HUDEP-2 (cell line): ENCODE results near the gene EIF3B.
"Not testable (repeated sequence)": the region's sequence is repeated elsewhere in the genome, so short reads cannot be mapped to it uniquely, and the experiment has no call there.

Source experiments
- DNase-seq, 76 experiments: peaks; one replicate each; lab custom pipeline; 2025; ENCODE audit not compliant: unreplicated experiment in 76 of 76; lab: John Stamatoyannopoulos, UW

EIF3B gene

DNA sequence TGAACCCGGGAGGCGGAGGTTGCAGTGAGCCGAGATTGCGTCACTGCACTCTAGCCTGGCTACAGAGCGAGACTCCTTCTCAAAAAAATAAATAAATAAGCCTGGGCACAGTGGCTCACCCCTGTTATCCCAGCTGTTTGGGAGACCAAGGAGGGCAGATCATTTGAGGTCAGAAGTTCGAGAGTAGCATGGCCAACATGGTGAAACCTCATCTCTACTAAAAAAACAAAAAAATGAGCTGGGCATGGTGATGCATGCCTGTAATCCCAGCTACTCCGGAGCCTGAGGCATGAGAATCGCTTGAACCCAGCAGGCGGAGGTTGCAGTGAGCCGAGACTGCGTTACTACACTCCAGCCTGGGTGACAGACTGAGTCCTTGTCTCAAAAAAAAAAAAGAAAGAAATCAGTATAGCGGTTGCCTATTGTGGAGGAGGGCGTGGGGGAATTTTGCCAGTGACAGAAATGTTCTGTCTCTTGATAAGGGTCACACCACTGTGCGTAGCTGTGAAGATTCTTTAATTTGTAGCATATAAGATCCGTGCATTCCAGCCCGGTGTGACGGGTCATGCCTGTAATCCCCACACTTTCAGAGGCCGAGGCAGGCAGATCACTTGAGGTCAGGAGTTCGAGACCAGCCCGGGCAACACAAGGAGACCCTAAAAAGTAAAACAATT, 17.9 kb upstream of the EIF3B start:
- peak in 72 of 76 experiments; percentile 8 to 87 (median 66) for DNase-seq

DNA sequence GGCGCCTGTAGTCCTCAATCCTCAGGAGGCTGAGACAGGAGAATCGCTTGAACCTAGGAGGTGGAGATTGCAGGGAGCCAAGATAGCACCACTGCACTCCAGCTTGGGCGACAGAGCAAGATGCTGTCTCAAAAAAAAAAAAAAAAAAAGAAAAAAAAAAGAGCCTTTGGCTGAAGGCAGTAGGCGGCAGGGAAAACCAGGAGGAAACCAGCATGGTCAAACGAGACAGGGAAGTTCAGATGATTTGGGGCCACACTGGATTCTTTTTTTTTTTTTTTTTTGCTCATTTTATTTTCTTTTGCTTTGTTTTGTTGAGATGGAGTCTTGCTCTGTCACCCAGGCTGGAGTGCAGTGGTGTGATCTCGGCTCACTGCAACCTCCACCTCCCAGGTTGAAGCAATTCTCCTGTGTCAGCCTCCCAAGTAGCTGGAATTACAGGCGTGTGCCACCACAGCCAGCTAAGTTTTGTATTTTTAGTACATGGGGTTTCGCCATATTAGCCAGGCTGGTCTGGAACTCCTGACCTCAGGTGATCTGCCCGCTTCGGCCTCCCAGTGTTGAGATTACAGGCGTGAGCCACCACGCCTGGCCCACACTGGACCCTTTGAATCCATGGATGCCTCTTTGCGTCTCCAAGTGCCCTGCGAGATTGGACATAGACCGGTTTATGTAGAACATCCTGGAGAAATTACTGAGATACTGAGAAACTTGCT, 7.1 kb upstream of the EIF3B start:
- DNase-seq: not testable (repeated sequence)

DNA sequence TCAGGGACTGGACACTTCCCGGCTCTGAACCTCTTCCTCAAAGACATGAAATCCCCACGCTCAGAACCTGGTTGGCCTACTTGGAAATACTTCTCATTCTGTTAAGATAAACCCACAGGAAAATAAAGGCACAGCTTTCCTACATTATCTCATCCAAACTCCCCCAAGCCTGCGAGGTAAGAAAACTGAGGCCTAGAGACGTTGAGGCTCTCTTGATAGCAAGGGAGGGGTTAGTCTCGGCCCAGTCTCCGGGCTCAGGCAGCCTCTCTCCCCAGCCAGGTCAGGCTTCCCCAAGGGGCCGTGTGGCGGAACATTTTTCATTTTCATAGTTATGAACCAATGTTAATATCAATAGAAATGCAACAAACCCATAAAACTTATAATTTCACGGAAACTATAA, 4.6 kb upstream of the EIF3B start:
- no peak for DNase-seq

- no peak for DNase-seq
Measured at GRCh38 chr7:2350861-2351260, 3.8 kb upstream of the EIF3B start.

DNA sequence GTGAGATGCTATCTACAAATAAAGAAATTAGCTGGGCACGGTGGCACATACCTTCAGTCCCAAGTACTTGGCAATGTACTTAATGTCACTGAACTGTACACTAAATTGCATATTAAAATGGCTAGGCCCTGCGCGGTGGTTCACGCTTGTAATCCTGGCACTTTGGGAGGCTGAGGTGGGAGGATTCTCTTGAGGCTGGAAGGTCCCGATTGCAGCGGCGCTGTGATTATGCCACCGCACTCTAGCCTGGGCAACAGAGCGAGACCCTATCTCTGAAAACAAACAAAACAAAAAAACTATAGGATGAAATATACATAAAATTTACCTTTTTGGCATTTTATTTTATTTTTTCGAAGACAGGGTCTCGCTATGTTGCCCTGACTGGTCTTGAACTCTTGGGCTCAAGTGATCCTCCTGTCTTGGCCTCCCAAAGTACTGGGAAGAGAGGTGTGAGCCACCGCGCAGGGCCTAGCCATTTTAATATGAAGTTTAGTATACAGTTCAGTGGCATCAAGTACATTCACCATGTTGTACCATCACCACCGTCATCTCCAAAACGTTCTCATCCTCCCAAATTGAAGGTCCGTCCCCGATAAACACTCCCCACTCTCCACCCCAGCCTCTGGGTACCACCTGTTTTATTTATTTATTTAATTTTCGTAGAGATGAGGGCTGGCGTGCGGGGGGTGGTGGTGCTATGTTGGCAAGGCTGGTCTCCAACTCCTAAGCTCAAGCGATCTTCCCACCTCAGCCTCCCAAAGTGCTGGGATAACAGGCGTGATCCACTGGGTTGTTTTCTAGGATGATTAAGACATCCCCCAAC, 1.3 kb upstream of the EIF3B start:
- peak in 1 of 76 experiments; percentile 29 for DNase-seq

DNA sequence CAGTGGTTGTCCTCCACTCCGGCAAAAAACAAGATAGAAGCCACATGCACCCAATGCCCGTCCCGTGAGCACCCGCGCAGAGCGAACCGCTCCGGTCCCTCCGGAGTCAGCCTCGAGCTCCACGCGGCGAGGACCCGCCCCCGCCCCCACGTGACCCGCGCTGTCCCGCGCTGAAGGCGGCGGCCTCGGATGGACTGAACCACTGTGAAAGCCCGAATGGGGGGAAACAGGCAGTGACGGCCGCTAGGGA, 766 bp upstream of the EIF3B start:
- DNase-seq: peak in 72 of 76 experiments; percentile 29 to 99 (median 85)

DNA sequence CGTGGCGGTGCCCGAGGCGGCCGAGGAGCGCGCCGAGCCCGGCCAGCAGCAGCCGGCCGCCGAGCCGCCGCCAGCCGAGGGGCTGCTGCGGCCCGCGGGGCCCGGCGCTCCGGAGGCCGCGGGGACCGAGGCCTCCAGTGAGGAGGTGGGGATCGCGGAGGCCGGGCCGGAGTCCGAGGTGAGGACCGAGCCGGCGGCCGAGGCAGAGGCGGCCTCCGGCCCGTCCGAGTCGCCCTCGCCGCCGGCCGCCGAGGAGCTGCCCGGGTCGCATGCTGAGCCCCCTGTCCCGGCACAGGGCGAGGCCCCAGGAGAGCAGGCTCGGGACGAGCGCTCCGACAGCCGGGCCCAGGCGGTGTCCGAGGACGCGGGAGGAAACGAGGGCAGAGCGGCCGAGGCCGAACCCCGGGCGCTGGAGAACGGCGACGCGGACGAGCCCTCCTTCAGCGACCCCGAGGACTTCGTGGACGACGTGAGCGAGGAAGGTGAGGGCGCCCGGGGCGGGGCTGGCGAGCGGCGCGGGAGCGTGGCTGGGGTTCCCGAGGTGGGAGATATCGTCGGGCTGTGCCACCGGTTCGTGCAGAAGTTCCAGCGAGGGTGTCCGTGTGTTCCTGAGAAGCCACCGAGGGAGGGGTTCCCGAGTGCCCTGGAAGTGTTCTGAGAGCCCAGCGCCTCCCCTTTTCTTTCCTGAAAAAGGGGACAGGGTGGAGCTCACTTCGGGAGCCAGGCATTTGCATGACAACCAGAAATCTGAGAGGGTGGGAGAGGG, 495 bp downstream of the EIF3B start:
- peak in 7 of 76 experiments; percentile 2 to 33 (median 24) for DNase-seq

DNA sequence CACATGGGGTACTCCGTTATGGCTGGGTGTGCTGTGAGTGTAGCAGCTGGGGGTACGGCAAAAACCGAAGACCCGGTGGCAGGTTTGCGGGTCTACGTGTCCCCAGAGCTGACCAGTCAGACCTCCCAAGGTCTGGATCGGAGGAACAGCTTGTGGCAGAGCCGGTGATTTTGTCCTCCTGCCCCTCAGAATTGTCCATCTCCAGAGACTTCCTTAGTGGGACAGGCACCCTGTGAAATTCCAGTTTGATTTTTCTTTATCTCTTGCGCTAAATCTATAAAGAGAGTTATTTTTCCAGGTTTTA, 1.0 kb downstream of the EIF3B start:
- DNase-seq: no peak

DNA sequence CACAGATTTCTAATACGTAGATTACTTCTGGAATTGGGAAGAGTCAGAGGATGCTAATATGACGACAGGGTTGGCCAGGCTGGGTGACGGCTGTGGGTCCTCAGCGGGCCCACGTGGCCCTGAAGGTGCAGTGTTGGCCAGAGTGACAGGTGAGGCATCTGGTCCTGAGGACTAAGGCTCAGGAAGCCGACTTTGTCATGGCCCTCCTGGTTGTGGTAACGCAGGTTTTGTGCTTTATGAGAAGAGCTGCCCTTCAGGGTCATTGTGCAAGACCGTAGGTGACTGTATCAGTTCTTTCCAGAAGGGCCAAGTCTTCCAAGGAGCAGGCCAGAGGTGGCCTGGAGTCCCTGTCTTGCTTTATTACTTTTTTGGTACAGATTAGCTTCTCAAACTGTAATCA, 2.5 kb downstream of the EIF3B start:
- DNase-seq: no peak

- DNase-seq: no peak
Measured at GRCh38 chr7:2357571-2357970, 2.9 kb downstream of the EIF3B start.

DNA sequence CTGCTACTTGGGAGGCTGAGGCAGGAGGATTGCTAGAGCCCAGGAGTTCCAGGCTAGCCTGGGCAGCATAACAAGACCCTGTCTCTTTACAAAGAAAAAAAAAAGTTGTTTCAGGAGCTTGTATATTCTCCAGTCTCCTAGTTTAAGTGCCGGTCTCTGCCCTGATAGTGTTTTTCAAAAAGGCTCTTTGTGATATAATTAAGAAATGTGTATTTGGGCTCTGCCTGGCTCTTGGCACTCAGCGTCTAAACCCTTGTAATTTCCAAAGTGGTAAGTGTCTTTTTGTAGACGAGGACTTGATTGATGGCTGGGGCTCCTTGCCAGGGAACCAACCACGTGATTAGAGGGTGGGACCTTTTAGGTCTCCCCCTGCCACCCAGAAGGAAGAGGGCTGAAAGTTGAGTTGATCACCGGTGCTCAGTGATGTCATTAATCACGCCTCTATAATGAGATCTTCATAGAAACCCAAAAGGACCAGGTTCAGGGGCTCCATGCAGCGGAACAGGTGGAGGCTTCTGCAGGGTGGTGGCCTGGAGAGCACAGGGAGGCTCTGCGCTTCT, 4.4 kb downstream of the EIF3B start:
- DNase-seq: peak in 23 of 76 experiments; percentile 5 to 54 (median 32)

- DNase-seq: no peak
Measured at GRCh38 chr7:2359610-2360009, 5.0 kb downstream of the EIF3B start.

GRCh38 chr7:2360796-2361195, 6.2 kb downstream of the EIF3B start:
- DNase-seq: peak in 7 of 76 experiments; percentile 7 to 41 (median 26)

GRCh38 chr7:2362385-2363088, 7.9 kb downstream of the EIF3B start:
- DNase-seq: no peak

DNA sequence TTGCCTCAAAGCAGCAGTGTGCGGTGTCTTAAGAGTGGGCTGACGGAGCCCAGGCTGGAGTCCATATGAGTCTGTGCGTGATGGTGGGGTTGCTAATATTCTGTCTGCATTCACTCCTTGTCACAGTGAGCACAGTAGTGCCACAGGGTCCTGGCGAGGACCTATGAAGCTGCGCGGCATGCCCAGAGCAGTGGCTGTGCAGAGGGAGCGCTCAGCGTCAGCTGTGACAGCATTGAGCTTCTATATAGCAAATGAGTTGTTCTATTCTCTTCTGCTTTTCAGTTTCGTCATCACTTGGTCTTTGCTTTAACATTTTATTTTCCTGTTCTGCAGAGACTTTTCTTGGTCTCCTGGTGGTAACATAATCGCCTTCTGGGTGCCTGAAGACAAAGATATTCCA, 14.5 kb downstream of the EIF3B start:
- no peak for DNase-seq

DNA sequence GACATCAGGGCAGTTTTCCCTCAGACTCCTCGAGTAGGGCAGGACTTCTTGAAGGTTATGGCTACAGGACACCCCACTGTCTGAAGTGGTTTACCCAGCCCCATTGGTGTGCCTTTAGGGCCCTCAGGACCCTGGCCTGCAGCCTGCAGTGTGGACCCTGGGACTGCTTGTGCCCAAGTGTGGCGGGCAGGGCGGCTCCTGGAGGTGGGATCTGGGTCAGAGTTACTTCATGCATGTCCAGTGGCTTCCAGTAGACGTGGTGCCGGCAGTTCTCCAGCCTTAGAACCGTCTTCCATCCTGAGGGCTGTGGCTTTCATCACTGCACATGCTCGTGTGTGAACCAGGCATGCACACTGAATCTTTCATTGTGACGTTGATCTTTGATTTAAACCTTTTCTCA, 16.7 kb downstream of the EIF3B start:
- no peak for DNase-seq

GRCh38 chr7:2372724-2373123, 18.1 kb downstream of the EIF3B start:
- no peak for DNase-seq

GRCh38 chr7:2373124-2373556, 18.5 kb downstream of the EIF3B start:
- DNase-seq: no peak

GRCh38 chr7:2373646-2374045, 19.0 kb downstream of the EIF3B start:
- DNase-seq: no peak

GRCh38 chr7:2374401-2374800, 19.8 kb downstream of the EIF3B start:
- DNase-seq: no peak
